GM19099 (cell line): ENCODE data around the gene VWA5B2.

ENCODE experiments used
- POLR2A ChIP-seq: IDR thresholded peaks from 3 replicates; pipeline ENCODE4 v1.6.1; 2011; ENCODE audit warnings: low read depth; ENCODE audit not compliant: insufficient read length; ENCODE audit errors: extremely low read depth

The VWA5B2 gene

DNA sequence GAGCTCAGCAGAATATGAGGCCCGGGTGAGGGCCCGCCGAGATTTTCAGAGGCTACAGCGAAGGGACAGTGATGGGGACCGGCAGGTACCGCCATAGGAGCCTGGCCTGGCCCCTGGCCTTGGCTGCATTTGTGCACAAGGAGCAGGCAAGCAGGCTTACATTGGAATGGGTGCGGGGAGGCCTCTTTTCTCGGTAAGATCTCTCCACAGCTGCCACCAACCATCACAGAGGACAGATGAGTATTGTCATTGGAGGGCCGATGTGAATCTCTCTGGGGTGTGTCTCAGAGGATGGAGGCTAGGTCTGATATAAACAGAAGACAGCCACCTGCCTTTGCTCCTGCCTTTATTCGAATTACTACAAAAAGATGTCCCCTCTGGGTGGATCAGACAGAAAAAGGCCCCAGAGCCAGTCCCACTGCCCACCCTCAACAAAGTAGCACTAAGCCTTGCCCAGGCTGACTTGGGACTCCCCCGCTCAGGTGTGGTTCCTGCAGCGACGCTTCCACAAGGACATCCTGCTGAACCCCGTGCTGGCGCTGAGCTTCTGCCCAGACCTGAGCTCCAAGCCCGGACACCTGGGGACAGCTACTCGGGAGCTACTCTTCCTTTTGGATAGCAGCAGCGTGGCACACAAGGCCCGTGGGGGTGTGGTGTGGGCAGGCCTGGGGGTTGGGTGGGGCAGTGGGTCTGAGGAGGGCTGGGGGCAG is 5.4 kb downstream of the VWA5B2 start:
- no peak for TF ChIP-seq POLR2A

DNA sequence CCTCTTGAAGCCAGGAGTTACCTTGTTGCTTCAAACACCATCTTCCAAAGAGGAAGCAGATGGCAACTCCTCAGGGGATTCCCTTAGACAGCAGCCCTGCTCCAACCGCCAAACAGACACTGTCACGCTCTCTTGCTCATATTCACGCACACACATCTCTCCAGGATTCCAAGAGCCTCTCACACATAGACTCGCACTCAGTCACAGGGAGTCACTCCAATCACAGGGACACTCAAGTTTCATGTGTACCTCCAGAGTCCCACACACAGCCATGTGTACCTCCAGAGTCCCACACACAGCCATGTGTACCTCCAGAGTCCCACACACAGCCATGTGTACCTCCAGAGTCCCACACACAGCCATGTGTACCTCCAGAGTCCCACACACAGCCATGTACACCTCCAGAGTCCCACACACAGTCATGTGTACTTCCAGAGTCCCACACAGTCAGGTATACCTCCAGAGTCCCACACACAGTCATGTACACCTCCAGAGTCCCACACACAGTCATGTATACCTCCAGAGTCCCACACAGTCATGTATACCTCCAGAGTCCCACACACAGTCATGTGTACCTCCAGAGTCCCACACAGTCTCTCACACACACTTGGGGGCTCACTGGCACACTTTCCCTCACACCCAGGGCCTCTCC is 6.1 kb downstream of the VWA5B2 start:
- TF ChIP-seq POLR2A = no peak

DNA sequence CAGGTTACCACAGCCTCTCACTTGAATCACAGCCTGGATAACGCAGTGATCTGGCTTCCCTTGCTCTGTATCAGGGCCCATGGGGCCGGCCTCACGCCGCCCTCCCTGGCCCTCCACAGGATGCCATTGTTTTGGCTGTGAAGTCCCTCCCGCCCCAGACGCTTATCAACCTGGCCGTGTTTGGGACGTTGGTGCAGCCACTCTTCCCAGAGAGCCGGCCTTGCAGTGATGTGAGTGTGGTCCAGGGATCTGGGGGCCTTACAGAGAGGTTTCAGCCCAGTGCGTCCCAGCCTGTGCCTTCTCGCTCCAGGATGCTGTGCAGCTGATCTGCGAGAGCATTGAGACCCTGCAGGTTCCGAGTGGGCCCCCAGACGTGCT is 6.6 kb downstream of the VWA5B2 start:
- no peak for TF ChIP-seq POLR2A

DNA sequence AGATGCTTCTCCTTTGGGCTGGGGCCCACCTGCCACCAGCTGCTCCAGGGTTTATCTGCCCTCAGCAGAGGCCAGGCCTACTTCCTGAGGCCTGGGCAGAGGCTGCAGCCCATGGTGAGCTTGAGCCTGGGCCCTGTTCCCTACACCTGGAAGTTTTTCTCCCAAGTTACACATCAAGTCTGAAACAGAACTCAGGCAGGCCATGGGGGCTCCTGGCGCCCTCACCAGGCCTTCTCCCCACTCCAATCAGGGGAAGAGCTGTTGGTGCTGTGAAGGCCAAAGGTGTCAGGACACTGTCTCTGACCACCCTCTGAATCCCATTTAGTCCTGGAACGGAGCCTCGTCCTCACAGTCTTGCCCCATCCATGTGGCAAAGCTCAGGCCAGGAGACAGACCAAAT is 7.3 kb downstream of the VWA5B2 start:
- TF ChIP-seq POLR2A = no peak

DNA sequence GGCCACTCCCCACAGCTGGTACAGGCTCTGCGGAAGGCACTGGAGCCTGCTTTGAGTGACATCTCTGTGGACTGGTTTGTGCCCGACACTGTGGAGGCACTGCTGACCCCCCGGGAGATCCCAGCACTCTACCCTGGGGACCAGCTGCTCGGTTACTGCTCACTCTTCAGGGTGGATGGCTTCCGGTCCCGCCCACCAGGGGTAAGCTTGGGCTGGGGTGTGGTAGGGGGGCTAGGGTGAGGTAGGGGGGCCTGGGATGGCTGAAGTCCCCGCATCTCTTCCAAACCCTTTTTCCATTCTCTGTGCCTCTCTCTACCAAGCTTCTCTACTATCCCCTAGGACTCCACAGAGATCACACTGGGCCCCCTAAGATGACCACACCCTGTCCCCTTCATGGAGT is 7.8 kb downstream of the VWA5B2 start:
- no peak for TF ChIP-seq POLR2A

DNA sequence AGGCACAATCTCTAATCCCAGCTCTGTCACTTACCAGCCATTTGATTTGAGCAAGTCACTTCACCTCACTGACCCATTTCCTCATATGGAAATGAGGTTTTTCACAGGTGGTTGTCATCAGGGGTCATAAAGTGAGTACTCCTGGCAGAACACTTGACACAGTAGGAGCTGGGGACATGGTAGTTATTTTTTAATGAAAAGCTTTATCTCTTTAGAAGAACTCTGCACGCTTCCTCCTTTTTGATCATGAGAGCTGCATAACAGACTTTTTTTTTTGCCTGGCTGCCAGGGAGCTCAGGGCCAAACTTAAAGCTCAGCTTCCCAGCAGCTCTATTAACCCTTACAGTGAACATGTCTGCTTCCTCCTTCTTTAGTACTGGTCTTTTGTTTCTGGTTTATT is 8.4 kb downstream of the VWA5B2 start:
- no peak for TF ChIP-seq POLR2A

DNA sequence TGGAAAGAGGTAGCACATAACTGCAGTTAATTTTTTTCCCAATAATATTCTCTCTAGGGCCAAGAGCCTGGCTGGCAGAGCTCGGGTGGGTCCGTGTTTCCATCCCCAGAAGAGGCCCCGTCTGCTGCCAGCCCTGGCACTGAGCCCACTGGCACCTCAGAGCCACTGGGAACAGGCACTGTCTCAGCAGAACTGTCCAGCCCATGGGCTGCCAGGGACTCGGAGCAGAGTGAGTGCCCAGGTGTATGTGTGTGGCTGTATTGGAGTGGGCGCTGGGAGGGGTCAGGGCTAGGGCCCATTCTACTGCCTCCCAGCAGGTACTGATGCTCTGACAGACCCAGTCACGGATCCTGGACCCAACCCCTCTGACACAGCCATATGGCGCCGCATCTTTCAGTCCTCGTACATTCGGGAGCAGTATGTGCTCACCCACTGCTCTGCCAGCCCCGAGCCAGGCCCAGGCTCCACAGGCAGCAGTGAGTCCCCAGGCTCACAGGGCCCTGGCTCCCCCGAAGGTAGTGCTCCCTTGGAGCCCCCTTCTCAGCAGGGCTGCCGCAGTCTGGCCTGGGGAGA is 8.9 kb downstream of the VWA5B2 start:
- no peak for TF ChIP-seq POLR2A

DNA sequence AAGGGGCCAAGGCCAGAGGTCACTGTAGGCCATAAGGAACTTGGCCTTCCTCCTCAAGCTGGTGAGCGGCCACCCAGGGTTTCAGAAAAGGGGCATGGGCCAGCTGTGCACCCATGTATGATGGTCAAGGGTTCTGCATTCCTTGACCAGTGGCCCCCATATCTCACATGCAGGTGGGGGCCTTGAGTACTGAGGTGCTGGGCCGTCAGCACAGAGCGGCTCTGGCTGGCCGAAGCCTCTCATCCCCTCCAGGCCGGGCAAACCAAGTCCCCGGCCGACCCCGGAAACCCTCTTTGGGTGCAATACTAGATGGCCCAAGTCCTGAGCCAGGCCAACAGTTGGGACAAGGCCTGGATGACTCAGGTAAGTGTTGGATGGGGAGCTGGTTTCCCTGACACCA is 9.8 kb downstream of the VWA5B2 start:
- TF ChIP-seq POLR2A = no peak

DNA sequence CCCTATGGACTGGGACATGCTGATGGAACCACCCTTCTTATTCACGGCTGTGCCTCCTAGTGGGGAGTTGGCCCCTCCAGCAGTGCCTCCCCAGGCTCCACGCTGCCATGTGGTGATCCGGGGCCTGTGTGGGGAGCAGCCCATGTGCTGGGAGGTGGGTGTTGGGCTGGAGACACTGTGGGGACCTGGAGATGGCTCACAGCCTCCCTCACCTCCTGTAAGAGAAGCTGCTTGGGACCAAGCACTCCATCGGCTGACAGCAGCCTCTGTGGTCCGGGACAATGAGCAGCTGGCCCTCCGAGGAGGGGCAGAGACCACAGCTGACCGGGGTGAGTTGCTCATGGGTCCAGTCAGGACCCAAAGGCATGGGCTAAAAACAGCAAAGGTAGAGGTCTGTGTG is 10.3 kb downstream of the VWA5B2 start:
- TF ChIP-seq POLR2A = no peak

DNA sequence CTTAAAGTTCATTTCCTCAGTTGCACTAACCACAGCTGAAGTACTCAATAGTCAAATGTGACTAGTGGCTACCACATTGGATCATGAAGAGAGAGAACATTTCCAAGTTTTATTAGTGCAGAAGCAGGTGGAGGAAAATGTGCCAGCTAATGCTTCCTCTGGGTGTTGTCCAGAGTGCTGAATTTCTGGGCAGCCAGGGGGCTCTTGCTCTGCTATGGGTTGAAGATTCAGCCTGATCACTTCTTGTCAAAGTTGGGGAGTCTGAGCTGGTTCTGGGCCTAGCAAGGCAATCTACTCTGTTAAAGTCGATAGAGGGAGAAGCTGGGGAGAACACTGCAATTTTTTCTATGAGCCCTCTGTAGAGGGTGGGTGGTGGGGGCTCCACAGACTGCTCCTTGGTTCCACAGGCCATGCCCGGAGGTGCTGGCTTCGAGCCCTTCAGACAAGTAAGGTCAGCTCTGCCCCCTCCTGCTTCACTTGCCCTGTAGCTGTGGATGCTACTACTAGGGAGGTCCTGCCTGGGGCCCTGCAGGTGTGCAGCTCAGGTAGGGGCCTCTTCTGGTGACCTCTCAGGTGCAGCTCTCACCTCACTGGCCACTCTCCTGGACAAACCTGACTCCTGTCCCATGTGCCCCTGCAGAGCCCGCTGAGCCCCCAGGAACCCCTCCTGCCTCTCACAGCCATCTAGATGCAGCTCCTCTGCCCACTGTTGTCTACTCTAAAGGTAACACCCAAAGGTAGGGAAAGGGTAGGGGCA is 11.2 kb downstream of the VWA5B2 start:
- no peak for TF ChIP-seq POLR2A

DNA sequence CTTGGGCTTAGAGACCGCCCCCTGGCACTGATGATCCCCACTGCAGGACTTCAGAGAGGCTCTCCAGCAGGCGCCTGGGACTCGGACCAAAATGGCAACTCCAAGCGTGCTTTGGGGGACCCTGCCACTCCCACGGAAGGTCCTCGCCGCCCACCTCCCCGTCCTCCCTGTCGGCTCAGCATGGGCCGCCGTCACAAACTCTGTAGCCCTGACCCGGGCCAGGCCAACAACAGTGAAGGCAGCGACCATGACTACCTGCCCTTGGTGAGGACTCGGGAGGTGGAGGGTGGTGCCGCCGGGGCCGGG is 11.7 kb downstream of the VWA5B2 start:
- TF ChIP-seq POLR2A = no peak

DNA sequence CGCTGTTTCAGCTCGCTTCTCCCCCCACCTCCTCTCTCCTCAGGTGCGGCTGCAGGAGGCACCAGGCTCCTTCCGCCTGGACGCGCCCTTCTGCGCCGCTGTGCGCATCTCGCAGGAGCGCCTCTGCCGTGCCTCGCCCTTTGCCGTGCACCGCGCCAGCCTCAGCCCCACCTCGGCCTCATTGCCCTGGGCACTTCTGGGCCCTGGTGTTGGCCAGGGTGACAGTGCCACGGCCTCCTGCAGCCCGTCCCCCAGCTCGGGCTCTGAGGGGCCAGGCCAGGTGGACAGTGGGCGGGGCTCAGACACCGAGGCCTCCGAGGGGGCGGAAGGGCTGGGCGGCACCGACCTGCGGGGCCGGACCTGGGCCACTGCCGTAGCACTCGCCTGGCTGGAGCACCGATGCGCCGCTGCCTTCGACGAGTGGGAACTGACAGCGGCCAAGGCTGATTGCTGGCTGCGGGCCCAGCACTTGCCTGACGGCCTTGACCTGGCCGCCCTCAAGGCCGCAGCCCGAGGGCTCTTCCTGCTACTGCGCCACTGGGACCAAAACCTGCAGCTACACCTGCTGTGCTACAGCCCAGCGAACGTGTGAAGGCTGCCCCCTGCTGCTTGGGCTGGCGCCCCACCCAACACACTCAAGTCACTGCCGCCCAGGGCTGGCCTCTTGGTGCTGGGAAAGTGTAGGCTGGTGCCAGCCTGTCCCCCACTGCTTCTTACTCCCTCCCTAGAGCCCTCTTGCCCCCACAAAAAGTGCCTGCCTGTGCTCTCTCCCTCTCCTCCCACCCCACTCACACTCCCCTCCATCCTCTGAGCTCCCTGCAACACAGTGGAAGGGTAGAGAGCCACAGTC is 12.3 kb downstream of the VWA5B2 start:
- TF ChIP-seq POLR2A = no peak

DNA sequence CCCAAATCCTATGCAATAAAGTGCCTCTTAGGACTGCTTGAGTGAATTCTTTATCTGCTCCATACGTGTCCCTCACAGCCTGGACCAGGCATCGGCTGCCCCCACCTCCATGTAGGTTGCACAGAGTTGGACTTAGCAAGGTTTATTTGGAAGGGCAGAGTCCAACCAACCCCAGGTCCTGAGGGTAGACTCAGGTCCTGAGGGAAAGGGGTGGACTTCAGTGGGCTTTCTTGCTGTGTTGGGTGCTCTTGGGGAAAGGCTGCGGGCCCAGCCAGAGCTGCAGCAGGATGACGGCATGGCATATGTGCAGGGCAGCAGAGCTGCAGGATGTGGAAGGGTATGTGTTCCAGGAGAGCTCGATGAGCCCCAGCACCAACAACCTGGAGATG is 12.9 kb downstream of the VWA5B2 start:
- TF ChIP-seq POLR2A = no peak

DNA sequence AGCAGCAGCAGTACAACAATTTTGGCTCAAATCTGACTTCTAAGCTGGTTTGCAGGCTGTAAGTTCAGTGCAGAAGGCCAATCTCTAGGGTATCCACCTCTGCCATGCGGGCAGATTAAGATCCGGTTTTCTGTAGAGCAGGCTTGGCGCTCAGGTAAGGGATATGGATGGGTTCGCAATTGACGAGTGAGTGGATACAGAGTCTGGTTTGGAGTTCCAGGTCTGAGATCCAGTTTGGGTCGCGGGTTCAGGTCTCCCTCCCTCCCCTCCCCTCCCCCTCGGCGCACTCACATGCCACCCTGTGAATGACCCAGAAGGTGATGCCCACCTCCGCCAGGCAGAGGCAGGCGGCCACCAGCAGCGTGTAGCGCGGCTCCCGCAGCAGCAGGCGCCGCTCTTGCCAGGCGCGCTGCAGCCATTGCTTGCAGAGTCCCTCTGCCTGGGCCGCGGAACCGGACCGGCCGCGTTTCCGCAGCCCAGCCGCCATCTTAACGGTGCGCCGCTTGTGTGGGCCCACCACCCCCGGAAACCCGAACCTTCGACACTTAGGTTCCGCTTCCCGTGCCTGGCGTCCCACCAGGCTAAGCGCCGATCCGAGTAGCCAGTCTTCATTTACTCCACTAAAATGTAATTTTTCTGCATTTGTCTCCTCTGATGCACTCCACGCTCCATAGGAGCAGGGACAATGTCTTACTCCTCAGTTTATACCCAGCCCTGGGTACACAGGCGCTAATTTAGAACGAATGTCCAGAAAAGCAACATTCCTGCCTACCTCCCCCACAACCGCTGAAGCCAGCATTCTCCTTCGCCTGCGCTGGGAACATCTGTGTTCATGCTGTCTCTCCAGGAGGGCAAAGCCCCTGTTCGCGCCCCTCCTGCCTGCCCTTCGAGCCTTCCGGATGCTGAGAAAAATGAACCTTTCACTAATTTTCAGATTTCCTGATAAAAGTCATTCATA is 19.3 kb downstream of the VWA5B2 start, which contains the start of gene ALG3:
ALG3 (minus strand) TSS at position 509 of the 958 bp plus-strand sequence; CDS start at position 487, 22 bp downstream.
- peak; percentile 97 for TF ChIP-seq POLR2A
